Prostate gland (tissue), 2 donors: Measurements from ENCODE around the gene CARS2. TPM values are rescaled to one million over a fixed set of nuclear protein-coding genes. Genes with fewer than 3 reads are reported as not detected.
"Not testable (repeated sequence)": the region's sequence is repeated elsewhere in the genome, so short reads cannot be mapped to it uniquely, and the experiment has no call there.

Experiments used
- DNase-seq: peaks from one replicate; pipeline ENCODE4 v3.0.0-alpha.2; 2019; ENCODE audit warnings: low spot score
- H3K27ac ChIP-seq, 2 donors: fragments of 200-600 bp; sonication (generic); 2 replicates each; pipeline ENCODE4 v1.5.1; 2017 to 2019
- H3K27me3 ChIP-seq: fragments of 200-600 bp; sonication (generic); replicated peaks from 2 replicates; pipeline ENCODE4 v1.5.1; 2019; ENCODE audit not compliant: insufficient read depth
- H3K36me3 ChIP-seq, 2 donors: fragments of 200-600 bp; sonication (generic); 1 replicate in 1 of 2; 2 replicates in 1 of 2; pipeline versions ENCODE4 v1.5.1 to v1.8.1; 2017 to 2019
- H3K4me1 ChIP-seq: fragments of 200-600 bp; sonication (generic); replicated peaks from 2 replicates; pipeline ENCODE4 v1.5.1; 2019
- H3K4me3 ChIP-seq, 2 donors: fragments of 200-600 bp; sonication (generic); 2 replicates each; pipeline ENCODE4 v1.5.1; 2017 to 2019
- H3K9me3 ChIP-seq: fragments of 200-600 bp; sonication (generic); 2 replicates; pipeline ENCODE4 v1.5.1; 2017
- CTCF ChIP-seq, 4 experiments: fragments of 200-600 bp in 2 of 4; fragments of 450-650 bp in 2 of 4; sonication (generic) in 2 of 4; IDR thresholded peaks; 1 replicate in 3 of 4; 2 replicates in 1 of 4; pipeline ENCODE4 v1.5.1; 2016 to 2019; ENCODE audit warnings: antibody characterized with exemption in 4 of 4, mild to moderate bottlenecking in 2 of 4, moderate library complexity in 2 of 4
- POLR2A ChIP-seq: fragments of 450-650 bp; IDR thresholded peaks from one replicate; pipeline ENCODE4 v1.6.1; 2016; ENCODE audit warnings: antibody characterized with exemption, mild to moderate bottlenecking
- POLR2AphosphoS5 ChIP-seq: sonication (generic); formaldehyde crosslinking; IDR thresholded peaks from one replicate; pipeline ENCODE4 v1.6.1; 2017; ENCODE audit warnings: antibody characterized with exemption
- WGBS: methylation state at CpG from one replicate; pipeline ENCODE4 v1.1.5; 2018; 5-methylcytosine and 5-hydroxymethylcytosine counted together
- intact Hi-C: fragments of 100-400 bp; cut with DNase I; formaldehyde crosslinking; loops from one replicate; pipeline ENCODE4 v1.14.2; 2022
- total RNA-seq, 2 donors: library from RNA; depleted of rRNA; stranded (reverse); fragments of >200 nt; gene quantifications; one replicate each; pipeline ENCODE4 v1.1.0, GENCODE V29; 2016

The CARS2 gene
- total RNA-seq, 2 donors from 2014 or later = 40.5 to 85.5 TPM

GRCh38 chr13:110681868-110682550 lies 23.9 kb downstream of the CARS2 start:
- WGBS = 87% methylated on average over 15 of the region's 15 CpGs
- no peak for DNase-seq
- H3K36me3 ChIP-seq = peaks cover 0 to 9% of the 10 kb centered on the region in 2 donors

GRCh38 chr13:110680852-110681251 lies 25.1 kb downstream of the CARS2 start:
- intact Hi-C loops = no loop called here
- Histone ChIP-seq H3K4me3 (no peak overlapping the region), H3K9me3 (no peaks in the 10 kb centered on the region), H3K27ac (no peak overlapping the region), H3K27me3 (no peaks in the 10 kb centered on the region), H3K36me3 (peaks cover 7 to 9% of the 10 kb centered on the region in 2 donors), H3K4me1 (no peaks in the 10 kb centered on the region)
- TF ChIP-seq POLR2A = no peak
- TF ChIP-seq POLR2AphosphoS5 = no peak
- TF ChIP-seq CTCF (IDR thresholded peaks at IDR 0.05) = peak in 1 of 4 experiments; percentile 30
- no peak for DNase-seq
- 87% methylated on average over 7 of the region's 7 CpGs for WGBS

More at GRCh38 chr13:110681868-110682550, 23.9 kb downstream of the CARS2 start:
- no peaks in the 10 kb centered on the region for H3K4me1 ChIP-seq
- no peak overlapping the region for H3K27ac ChIP-seq
- intact Hi-C loops = no loop called here
- no peaks in the 10 kb centered on the region for H3K9me3 ChIP-seq
- no peak overlapping the region for H3K4me3 ChIP-seq
- no peaks in the 10 kb centered on the region for H3K27me3 ChIP-seq
- TF ChIP-seq POLR2AphosphoS5 = no peak
- no peak for TF ChIP-seq POLR2A
- TF ChIP-seq CTCF (IDR thresholded peaks at IDR 0.05) = no peak

- no peak overlapping the region for H3K27ac ChIP-seq
- no peaks in the 10 kb centered on the region for H3K9me3 ChIP-seq
- no peaks in the 10 kb centered on the region for H3K4me1 ChIP-seq
- DNase-seq = no peak
- intact Hi-C loops = no loop called here
- H3K4me3 ChIP-seq = no peak overlapping the region
- WGBS = 94% methylated on average over 28 of the region's 28 CpGs
- no peak for TF ChIP-seq CTCF (IDR thresholded peaks at IDR 0.05)
- TF ChIP-seq POLR2AphosphoS5 = no peak
- no peak for TF ChIP-seq POLR2A
- no peaks in the 10 kb centered on the region for H3K27me3 ChIP-seq
- peaks cover 7 to 9% of the 10 kb centered on the region in 2 donors for H3K36me3 ChIP-seq
Observed at GRCh38 chr13:110677731-110678545, 28.0 kb downstream of the CARS2 start.

GRCh38 chr13:110676595-110677587 lies 29.0 kb downstream of the CARS2 start:
- no peak overlapping the region for H3K4me3 ChIP-seq
- no peak for TF ChIP-seq POLR2AphosphoS5
- no peak for TF ChIP-seq POLR2A
- no peak for TF ChIP-seq CTCF (IDR thresholded peaks at IDR 0.05)
- no peak overlapping the region for H3K27ac ChIP-seq
- 92% methylated on average over 21 of the region's 28 CpGs for WGBS
- intact Hi-C loops = no loop called here
- DNase-seq = no peak
- H3K27me3 ChIP-seq = no peaks in the 10 kb centered on the region
- no peaks in the 10 kb centered on the region for H3K9me3 ChIP-seq
- H3K36me3 ChIP-seq = peaks cover 7 to 9% of the 10 kb centered on the region in 2 donors
- no peaks in the 10 kb centered on the region for H3K4me1 ChIP-seq

- 98% methylated on average over 10 of the region's 11 CpGs for WGBS
- intact Hi-C loops = not testable (repeated sequence)
Observed at GRCh38 chr13:110669814-110670213, 36.1 kb downstream of the CARS2 start.

More at GRCh38 chr13:110669814-110670213, 36.1 kb downstream of the CARS2 start:
- H3K4me1 ChIP-seq, H3K4me3 ChIP-seq, H3K9me3 ChIP-seq, H3K27ac ChIP-seq, H3K36me3 ChIP-seq, DNase-seq, H3K27me3 ChIP-seq: not testable (repeated sequence)
